ENCODE results near the gene NRXN3. TPM values are rescaled to one million over a fixed set of nuclear protein-coding genes. Genes with fewer than 3 reads are reported as not detected.

NRXN3 gene
- total RNA-seq, 1 experiment from 2014 or later: not detected

DNA sequence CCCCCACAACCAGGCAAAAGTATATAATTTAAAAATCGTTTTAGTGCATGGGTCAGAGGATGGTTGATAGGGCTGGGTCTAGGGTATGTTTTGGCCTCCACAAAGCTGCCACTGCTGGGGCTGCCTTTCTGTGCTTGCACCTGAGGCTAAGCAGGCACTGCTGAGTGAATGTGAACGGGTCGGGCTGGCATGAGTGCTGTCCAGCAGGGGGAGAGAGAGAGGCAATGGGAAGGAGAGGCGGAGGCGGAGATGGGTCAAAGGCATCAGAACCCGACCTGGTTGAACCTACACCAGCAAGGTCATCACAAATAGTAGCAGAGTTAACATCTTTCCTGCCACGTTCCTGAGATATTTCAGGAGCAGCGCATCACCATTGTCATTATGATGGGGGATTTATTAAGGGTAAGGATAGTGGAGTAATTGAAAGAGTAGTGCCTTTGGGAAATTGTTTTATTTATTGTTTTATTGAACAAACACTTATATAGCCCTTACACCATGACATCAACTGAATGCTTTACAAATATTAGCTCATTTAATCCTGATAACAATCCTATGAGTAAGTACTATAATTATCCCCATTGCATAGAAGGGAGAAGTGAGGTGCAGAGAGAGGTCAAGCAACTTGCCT, 5.8 kb upstream of the NRXN3 start:
- CTCF ChIA-PET: interaction anchor here (1.2 kb wide), 1 partner anchor 402 kb away, joined by 4 read pairs; no protein-coding TSS in a partner anchor
- no peak overlapping the region for H3K27ac Mint-ChIP-seq (ENCODE audit: unreplicated experiment)
- H3K36me3 Mint-ChIP-seq (ENCODE audit: insufficient read depth, unreplicated experiment): no peaks in the 10 kb centered on the region
- peaks cover 90% of the 10 kb centered on the region for H3K27me3 Mint-ChIP-seq (ENCODE audit: unreplicated experiment)
- H3K9me3 Mint-ChIP-seq (ENCODE audit: low read depth, unreplicated experiment): no peaks in the 10 kb centered on the region
- intact Hi-C loops (cut with micrococcal nuclease; ENCODE audit: unreplicated experiment): loop anchor here (5.0 to 10.0 kb wide), 2 partner anchors 403 to 530 kb away; no protein-coding TSS in a partner anchor
- TF ChIP-seq, protein P1, sequence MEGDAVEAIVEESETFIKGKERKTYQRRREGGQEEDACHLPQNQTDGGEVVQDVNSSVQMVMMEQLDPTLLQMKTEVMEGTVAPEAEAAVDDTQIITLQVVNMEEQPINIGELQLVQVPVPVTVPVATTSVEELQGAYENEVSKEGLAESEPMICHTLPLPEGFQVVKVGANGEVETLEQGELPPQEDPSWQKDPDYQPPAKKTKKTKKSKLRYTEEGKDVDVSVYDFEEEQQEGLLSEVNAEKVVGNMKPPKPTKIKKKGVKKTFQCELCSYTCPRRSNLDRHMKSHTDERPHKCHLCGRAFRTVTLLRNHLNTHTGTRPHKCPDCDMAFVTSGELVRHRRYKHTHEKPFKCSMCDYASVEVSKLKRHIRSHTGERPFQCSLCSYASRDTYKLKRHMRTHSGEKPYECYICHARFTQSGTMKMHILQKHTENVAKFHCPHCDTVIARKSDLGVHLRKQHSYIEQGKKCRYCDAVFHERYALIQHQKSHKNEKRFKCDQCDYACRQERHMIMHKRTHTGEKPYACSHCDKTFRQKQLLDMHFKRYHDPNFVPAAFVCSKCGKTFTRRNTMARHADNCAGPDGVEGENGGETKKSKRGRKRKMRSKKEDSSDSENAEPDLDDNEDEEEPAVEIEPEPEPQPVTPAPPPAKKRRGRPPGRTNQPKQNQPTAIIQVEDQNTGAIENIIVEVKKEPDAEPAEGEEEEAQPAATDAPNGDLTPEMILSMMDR (IDR thresholded peaks at IDR 0.05; ENCODE audit: unreplicated experiment): peak; percentile 48
- H3K4me3 Mint-ChIP-seq (ENCODE audit: low read depth, unreplicated experiment): no peak overlapping the region
- no TSS peak for BruUV-seq (replicated peaks)
- DNase-seq: peak; percentile 64
- H3K4me1 Mint-ChIP-seq (ENCODE audit: low read depth, unreplicated experiment): peaks cover 11% of the 10 kb centered on the region

DNA sequence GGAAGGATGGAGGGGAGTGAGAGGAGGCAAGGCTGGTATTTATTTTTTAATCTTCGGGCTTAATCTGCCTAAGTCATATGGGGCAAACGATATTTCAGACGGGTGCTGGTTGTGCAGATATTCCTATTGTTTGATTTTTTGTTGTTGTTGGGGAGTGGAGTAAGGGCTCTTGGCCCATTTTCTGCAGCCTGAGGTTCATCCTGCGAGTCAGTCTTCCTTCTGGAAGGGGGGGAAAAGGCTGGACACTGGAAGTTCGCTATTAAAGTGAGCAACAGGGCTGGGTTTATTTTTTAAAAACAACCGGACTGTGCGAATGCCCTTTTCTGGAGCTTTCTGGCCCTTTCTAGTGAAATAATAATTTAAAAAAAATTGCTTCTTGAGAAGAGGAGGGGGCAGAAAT, 2.3 kb downstream of the NRXN3 start:
- TF ChIP-seq, protein P1 (IDR thresholded peaks at IDR 0.05; ENCODE audit: unreplicated experiment): no peak
- peaks cover 99% of the 10 kb centered on the region for H3K27me3 Mint-ChIP-seq (ENCODE audit: unreplicated experiment)

DNA sequence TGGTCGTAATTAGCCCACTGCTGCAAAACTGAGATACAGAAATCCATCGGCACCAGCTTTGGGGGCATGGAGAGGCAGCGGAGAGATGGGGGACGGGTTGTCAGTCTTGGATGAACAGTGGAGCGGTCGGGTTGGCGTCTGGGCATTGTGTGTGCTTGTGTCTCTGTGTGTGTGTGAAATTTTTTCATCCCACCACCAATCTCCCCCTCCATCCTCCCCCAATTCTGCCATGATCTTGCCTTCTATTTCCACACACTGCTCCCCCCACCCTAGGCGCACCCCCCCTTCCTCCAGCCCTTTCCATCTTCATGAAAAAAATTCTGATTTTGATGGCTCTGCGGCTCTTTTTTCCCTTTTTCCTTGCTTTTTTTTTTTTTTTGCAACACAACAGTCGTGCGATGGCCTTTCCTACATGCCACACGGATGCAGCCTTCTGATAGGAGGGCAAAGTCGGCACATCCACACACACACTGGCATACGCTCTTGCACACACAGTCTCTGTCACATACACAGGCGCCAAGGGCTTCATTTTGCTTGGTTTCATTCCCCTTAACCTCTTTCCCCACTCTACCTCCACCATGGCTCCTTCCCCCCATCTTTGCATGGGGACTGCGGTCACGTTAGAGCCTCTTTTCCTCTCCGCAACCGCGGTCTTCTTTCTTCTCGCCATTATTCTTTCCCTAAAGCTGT, 3.3 kb downstream of the NRXN3 start:
- no peaks in the 10 kb centered on the region for H3K9me3 Mint-ChIP-seq (ENCODE audit: low read depth, unreplicated experiment)
- H3K36me3 Mint-ChIP-seq (ENCODE audit: insufficient read depth, unreplicated experiment): no peaks in the 10 kb centered on the region
- CTCF ChIA-PET: no interaction called here
- no peak for DNase-seq
- no TSS peak for BruUV-seq (replicated peaks)
- no peak overlapping the region for H3K27ac Mint-ChIP-seq (ENCODE audit: unreplicated experiment)
- intact Hi-C loops (cut with micrococcal nuclease; ENCODE audit: unreplicated experiment): loop anchor here (5.0 kb wide), 1 partner anchor 664 kb away; no protein-coding TSS in a partner anchor
- no peak overlapping the region for H3K4me3 Mint-ChIP-seq (ENCODE audit: low read depth, unreplicated experiment)
- H3K27me3 Mint-ChIP-seq (ENCODE audit: unreplicated experiment): peaks cover 99% of the 10 kb centered on the region
- no peaks in the 10 kb centered on the region for H3K4me1 Mint-ChIP-seq (ENCODE audit: low read depth, unreplicated experiment)
- TF ChIP-seq, protein P1 (IDR thresholded peaks at IDR 0.05; ENCODE audit: unreplicated experiment): no peak

More for the DNA sequence above, 2.3 kb downstream of the NRXN3 start:
- Mint-ChIP-seq H3K4me3 (ENCODE audit: low read depth, unreplicated experiment) (no peak overlapping the region), H3K4me1 (ENCODE audit: low read depth, unreplicated experiment) (no peaks in the 10 kb centered on the region), H3K9me3 (ENCODE audit: low read depth, unreplicated experiment) (no peaks in the 10 kb centered on the region), H3K27ac (ENCODE audit: unreplicated experiment) (no peak overlapping the region), H3K36me3 (ENCODE audit: insufficient read depth, unreplicated experiment) (no peaks in the 10 kb centered on the region)
- CTCF ChIA-PET: no interaction called here
- intact Hi-C loops (cut with micrococcal nuclease; ENCODE audit: unreplicated experiment): loop anchor here (5.0 kb wide), 1 partner anchor 665 kb away; no protein-coding TSS in a partner anchor
- no TSS peak for BruUV-seq (replicated peaks)
- no peak for DNase-seq

DNA sequence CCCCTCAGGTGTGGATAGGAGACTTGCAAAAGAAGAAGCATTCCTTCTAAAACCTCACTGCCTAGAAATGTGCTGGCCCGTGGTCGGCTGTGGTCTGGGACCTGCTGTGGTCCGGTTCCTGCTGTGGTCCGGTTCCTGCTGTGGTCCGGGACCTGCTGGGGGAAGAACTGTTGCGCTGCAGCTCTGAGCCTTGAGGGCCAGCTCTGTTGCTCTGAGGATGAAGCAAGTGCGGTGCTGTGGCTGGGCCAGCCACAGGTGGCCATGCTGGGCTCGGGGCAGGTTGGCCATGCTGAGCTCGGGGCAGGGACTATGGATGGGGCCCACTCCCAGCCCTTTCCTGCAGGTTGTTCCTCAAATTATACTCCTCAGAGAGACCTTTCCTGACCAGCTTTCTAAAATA, 5.2 kb downstream of the NRXN3 start:
- Mint-ChIP-seq H3K36me3 (ENCODE audit: insufficient read depth, unreplicated experiment) (no peaks in the 10 kb centered on the region), H3K9me3 (ENCODE audit: low read depth, unreplicated experiment) (no peaks in the 10 kb centered on the region), H3K4me3 (ENCODE audit: low read depth, unreplicated experiment) (no peak overlapping the region), H3K27me3 (ENCODE audit: unreplicated experiment) (peaks cover 99% of the 10 kb centered on the region), H3K4me1 (ENCODE audit: low read depth, unreplicated experiment) (no peaks in the 10 kb centered on the region), H3K27ac (ENCODE audit: unreplicated experiment) (no peak overlapping the region)
- intact Hi-C loops (cut with micrococcal nuclease; ENCODE audit: unreplicated experiment): no loop called here
- TF ChIP-seq, protein P1 (IDR thresholded peaks at IDR 0.05; ENCODE audit: unreplicated experiment): no peak
- no peak for DNase-seq
- CTCF ChIA-PET: interaction anchor here (0.6 kb wide), 1 partner anchor 79 kb away, joined by 3 read pairs; no protein-coding TSS in a partner anchor
- no TSS peak for BruUV-seq (replicated peaks)
